HG03378 (cell line): ENCODE data around the gene CHCHD6.

ENCODE experiments used
- ATAC-seq: cut with Tn5 transposase; IDR thresholded peaks from one replicate; pipeline ENCODE4 v1.9.1; 2021; ENCODE audit warnings: mild to moderate bottlenecking, moderate library complexity; ENCODE audit not compliant: unreplicated experiment

CHCHD6 gene

GRCh38 chr3:126935756-126936509, 231.9 kb downstream of the CHCHD6 start:
- ATAC-seq: no peak

GRCh38 chr3:126936853-126937425, 232.9 kb downstream of the CHCHD6 start:
- no peak for ATAC-seq

- ATAC-seq: no peak
Measured at GRCh38 chr3:126937533-126937932, 233.5 kb downstream of the CHCHD6 start.

GRCh38 chr3:126937973-126938372, 233.9 kb downstream of the CHCHD6 start:
- no peak for ATAC-seq

- ATAC-seq: no peak
Measured at GRCh38 chr3:126938520-126939337, 234.7 kb downstream of the CHCHD6 start.

GRCh38 chr3:126939338-126939718, 235.3 kb downstream of the CHCHD6 start:
- no peak for ATAC-seq

GRCh38 chr3:126939733-126940132, 235.7 kb downstream of the CHCHD6 start:
- no peak for ATAC-seq

GRCh38 chr3:126941721-126942270, 237.8 kb downstream of the CHCHD6 start:
- ATAC-seq: no peak

GRCh38 chr3:126944089-126944965, 240.3 kb downstream of the CHCHD6 start:
- no peak for ATAC-seq

GRCh38 chr3:126945171-126945721, 241.2 kb downstream of the CHCHD6 start:
- no peak for ATAC-seq

- ATAC-seq: no peak
Measured at GRCh38 chr3:126945891-126946290, 241.9 kb downstream of the CHCHD6 start.

- no peak for ATAC-seq
Measured at GRCh38 chr3:126946405-126946804, 242.4 kb downstream of the CHCHD6 start.

- ATAC-seq: no peak
Measured at GRCh38 chr3:126947429-126947828, 243.4 kb downstream of the CHCHD6 start.

- no peak for ATAC-seq
Measured at GRCh38 chr3:126948980-126949535, 245.0 kb downstream of the CHCHD6 start.

GRCh38 chr3:126951561-126951960, 247.5 kb downstream of the CHCHD6 start:
- no peak for ATAC-seq

- ATAC-seq: no peak
Measured at GRCh38 chr3:126952261-126952982, 248.4 kb downstream of the CHCHD6 start.

GRCh38 chr3:126952983-126953660, 249.1 kb downstream of the CHCHD6 start:
- no peak for ATAC-seq

GRCh38 chr3:126954141-126954842, 250.3 kb downstream of the CHCHD6 start:
- ATAC-seq: peak; percentile 70
